ENCODE measurements around the gene ABCB8.

Gene ABCB8

GRCh38 chr7:151074817-151075661 is 46.8 kb downstream of the ABCB8 start:
- DNase-seq (ENCODE audit: low spot score) = no peak

DNA sequence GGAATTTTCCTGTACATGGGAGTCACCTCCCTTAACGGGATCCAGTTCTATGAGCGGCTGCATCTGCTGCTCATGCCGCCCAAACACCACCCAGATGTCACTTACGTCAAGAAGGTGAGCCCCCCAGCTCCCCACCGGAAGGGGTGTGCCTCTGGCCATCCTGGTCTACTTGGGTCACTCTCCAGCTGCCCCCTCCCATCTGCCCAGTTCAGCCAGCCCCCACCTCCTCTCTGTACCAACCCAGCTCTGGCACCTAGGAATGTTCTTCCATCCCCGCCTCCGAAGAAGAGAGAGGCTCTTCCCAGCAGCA is 47.4 kb downstream of the ABCB8 start:
- no peak for DNase-seq (ENCODE audit: low spot score)

- no peak for DNase-seq (ENCODE audit: low spot score)
These were observed 47.8 kb downstream of the ABCB8 start for GRCh38 chr7:151075978-151076426.

DNA sequence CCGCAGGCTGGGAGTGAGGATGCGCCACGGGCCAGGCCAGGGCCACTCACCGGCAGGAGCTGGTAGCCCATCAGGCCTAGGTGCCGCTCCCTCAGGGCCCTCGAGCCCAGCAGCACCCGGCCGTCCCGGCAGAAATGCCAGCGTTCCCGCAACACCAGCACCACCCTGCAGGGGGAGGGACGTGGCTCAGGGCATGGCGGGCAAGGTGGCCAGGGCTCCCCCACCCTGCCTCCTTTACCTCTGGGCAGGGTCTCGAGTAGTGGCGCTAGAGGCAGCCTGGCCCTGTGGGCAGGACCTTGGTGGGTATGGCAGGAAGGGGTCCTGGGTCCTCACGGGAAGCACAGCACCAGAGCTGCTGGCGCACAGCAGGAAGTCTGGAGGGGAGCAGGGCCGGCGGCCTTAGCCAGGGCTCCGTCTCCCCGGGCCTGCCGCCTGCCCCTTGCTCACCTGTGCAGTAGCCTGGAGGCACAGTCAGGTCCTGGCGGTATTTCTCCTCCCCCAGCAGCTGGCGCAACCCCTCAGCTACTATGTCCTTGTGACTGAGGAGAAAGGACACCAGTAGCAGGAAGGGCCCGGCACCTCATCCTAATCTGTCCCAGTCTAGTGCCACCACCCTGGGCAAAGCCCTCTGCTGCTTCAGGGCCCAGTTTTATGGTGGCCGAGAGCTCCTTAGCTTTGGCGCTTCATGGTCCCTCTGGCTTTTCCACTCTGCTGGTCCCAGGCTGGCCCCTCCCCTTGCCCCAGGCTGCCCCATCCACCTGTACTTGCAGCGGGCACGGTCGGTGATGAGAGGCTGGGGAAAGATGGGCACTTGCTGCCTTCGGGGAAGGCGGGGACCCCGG is 48.8 kb downstream of the ABCB8 start:
- DNase-seq (ENCODE audit: low spot score) = peak; percentile 47

DNA sequence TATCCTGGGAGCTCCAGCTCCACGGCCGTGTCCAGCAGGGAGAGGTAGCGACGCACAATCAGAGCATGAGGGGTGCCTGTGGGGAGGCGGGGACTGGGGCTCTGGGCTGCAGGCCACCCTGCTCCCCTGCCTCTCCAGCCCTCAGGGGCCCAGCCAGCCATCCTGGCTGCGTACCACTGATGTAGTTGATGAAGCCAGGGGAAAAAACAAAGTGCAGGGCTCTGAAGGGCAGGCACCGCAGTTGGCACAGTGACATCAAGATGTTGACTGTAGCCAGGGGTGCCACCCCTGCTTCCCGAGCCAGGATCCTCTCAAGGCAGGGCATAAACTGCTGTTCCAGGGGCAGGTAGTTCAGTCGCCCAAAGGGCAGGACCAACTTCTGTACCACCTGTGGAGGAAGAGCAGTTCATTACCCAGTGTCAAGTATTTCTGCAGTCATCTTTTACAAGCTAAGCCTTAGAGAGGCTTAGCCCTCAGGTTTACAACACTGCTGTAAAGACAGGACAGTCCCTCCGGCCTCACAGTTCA is 49.5 kb downstream of the ABCB8 start:
- DNase-seq (ENCODE audit: low spot score) = no peak

DNA sequence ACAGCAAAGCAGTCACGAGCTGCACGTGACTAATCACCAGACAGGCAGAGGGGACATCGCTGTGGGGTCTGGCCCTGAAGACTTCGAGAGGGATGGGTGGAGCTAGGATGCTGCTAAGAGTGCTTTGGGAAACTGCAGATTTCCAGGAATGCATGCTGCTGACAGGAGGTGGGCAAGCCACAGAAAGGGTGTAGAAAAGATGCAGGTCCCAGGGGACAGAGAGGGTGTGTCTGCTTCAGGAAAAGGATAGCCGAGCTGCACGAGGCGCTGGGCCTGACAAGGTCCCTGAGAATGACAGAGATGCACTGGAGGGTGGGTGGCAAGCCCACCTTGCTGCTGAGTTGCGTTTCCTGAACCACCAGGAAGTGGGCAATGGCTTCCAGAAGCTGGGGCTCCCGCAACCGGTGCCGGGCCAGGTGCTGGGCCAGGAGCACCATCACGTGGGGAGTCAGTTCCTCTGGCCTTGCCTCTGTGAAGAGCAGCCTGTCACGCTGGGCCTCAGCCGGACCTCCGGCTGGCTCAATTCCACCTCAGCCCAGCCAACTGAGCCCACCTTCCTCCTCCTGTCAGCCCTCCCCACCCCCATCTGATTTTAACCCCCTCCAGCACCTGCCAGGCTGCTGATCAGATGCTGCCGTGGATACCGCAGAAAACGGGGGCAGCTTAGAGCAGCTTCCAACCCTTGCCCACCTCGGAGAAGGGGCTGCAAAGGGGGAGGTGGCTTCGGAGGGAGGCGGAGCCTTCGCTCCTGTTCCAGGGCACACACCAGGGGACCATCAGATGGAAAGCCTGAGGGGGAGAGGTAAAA is 50.2 kb downstream of the ABCB8 start:
- peak; percentile 47 for DNase-seq (ENCODE audit: low spot score)

DNA sequence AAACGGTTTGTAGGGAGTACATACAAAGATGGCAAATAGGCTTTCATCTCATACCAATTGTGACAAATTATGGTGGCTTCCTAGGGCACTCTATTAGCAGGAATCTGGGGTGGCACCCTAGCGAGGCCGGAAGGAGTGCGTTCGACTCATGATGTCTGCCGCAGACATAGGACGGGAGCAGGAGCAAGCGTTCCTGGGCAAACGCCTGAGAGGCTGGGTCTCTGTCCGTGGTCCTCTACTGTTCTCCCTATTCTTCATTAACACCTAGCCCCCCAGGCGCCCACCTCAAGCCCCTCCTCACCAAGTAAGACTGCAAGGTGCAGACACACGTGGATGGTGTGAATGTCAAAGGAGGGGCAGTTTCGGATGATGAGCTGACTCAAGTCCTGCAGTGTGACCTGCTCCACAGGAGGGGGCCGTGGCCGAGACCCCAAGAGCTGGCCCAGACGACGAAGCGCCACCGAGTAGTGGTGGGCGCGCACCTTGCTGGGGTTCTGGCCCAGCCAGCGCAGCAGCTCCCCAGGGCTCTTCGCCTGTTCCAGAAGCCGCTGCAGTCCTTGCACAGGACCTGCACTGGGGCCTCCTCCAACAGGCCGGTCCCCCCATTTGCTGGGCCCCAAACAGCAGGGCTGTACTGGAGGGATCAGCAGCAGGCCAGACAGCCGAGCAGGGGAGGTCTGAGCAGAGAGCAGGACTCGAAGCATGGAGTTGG is 51.1 kb downstream of the ABCB8 start:
- no peak for DNase-seq (ENCODE audit: low spot score)

GRCh38 chr7:151080067-151080521 is 51.8 kb downstream of the ABCB8 start:
- peak; percentile 49 for DNase-seq (ENCODE audit: low spot score)

DNA sequence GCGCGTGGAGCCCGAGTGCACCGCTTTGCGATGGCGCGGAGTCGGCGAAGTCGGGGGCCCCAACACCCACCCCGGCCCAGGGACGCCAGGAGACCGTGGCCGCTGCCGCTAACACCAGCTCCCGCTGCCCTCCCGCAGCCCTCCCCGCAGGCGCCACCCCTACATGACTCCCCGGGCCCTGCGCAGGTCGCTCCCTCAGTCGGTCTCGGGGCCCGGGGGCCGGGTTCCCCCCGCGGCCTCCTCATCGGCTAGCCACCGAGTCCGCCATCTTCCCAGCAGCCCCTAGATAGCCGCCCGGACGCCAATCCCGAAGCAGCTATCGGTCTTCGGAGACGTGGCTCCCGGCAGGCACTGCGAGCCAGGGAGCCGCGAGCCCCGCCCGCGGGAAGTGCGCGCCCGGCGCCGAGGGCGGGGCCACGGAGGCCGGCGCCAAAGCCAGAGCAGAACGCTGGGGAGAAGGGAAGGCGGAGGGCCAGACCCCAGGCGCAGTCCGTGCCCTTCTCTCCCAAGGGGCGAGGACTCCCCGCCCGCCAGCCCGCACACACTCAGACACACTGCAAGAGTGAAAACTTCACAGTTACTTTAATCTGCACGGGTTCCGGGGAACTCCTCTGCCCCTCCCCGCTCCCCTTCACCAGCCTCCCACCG is 52.4 kb downstream of the ABCB8 start, which contains the start of gene FASTK:
FASTK (minus strand) TSS at position 288 of the 648 bp plus-strand sequence; CDS start at position 245, 43 bp downstream.
- peak; percentile 97 for DNase-seq (ENCODE audit: low spot score)

- DNase-seq (ENCODE audit: low spot score) = peak; percentile 42
These were observed 53.2 kb downstream of the ABCB8 start for GRCh38 chr7:151081170-151082101.

- DNase-seq (ENCODE audit: low spot score) = peak; percentile 27
These were observed 54.2 kb downstream of the ABCB8 start for GRCh38 chr7:151082141-151083070.

DNA sequence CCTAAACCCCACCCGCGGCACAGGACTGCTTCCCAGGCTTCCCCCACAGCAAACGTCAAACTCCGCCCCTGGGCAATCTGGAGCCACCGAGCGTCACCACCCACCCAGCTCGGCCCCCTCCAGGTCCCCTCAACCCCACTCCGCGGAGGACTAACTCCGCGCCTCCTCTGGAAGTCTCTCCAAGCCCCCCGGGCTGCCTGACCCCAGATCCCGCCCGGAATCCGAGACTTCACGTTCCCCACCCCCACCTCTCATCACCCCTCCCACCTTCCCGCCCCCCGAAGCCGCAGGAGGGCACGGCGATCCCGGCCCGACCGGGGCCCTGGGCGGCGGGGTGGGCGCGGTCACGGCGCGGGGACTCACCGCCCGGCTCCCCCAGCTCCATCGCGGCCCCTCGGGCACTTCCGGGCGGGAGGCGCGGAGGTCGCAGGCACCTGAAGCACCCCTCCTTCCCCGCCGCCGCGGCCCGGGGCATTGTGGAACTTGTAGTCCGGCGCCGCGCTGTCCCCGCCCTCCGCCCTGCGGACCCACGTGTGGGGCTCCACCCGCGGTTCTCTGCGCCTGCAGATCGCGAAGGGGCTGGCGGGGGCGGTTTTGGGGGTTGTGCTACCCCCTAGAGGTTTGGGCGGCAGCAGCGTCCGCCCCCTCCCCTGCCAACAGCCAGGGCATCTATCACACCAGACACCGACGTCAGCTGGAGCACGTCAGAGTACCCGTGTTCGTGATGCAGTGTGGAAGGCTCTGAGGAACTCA is 55.0 kb downstream of the ABCB8 start, which contains the start of gene TMUB1:
TMUB1 (minus strand) TSS at position 423 of the 753 bp plus-strand sequence. CDS start 930 bp downstream, outside the sequence.
- peak; percentile 75 for DNase-seq (ENCODE audit: low spot score)

DNA sequence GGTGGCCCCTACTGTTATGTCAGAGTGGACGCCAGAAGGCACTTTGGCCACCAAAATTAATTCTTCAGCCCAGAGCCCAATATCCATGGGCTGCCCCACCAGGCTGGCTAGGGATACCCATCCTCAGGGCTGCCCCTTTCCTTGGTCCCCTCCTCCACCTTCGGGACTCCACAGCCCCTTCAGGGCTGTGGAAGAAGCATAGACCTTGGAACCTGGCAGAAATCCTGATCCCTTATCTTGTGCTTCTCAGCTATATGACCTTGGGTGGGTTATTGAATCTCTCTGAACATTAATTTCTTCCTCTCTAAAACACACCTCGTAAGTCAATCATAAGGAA is 55.5 kb downstream of the ABCB8 start:
- DNase-seq (ENCODE audit: low spot score) = no peak

GRCh38 chr7:151085329-151085690 is 57.1 kb downstream of the ABCB8 start:
- no peak for DNase-seq (ENCODE audit: low spot score)

DNA sequence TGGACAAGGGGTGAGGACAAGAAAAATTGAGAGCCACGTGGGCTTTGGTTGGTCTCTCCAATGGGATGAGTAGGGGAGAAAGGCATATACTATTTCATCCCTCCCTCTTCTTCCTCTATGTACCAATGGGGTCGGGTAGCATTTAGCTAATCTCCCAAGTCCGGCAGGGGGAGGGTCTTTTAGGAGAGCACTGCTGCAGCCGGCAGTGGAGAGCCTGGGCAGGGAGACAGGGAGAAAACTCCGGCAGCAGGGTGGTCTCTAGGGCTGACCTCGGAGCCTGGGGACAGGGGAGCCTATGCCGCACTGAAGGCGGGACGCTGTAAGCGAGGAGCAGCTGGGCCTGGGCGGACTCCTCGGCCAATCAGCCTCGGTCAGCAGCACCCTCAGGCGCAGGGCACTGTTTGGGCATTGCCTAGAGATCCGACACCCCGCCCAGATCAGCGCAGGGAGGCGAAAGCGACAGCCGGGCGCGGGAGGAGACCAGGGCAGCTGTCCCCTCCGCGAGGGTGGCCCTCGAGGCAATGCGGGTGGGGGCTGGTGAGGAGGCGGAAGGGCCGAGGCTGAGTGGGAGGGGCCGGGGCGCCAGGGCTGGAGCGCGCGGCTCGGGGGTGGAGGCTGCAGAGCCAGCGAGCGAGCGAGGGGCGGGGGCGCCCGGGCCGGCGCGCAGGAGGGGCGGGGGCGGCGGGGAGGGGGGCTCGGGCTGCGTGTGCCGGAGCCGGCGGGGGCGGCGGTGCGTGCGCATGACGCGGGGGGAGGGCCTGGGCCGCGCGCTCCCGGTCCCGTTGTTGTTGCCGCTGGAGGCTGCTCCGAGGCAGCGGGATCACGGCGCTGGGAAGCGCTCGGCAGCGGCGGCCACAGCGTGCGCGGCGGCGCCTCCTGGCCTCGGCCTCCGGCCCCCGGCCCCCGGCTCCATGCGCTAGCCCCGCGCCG is 57.7 kb downstream of the ABCB8 start, which contains the start of gene AGAP3:
AGAP3 (plus strand) TSS at position 785 of the 930 bp plus-strand sequence. CDS start 267 bp downstream, outside the sequence.
- peak; percentile 90 for DNase-seq (ENCODE audit: low spot score)

DNA sequence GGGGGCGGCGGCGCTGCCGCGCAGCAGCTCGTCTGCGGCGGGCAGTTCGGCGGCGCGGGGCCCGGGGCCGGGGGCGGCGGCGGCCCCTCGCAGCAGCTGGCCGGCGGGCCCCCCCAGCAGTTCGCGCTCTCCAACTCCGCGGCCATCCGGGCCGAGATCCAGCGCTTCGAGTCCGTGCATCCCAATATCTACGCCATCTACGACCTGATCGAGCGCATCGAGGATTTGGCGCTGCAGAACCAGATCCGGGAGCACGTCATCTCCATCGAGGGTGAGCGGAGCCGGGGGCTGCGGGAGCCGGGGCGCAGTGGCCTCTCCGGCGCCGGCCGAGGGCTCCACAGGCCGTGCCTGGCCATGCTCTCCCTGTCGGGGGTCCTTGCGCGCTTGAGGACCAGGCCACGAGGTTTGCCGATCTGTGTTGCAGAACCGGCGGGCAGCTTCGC is 58.6 kb downstream of the ABCB8 start:
- peak; percentile 60 for DNase-seq (ENCODE audit: low spot score)

Data from hepatic stellate cell (primary cell).